ENCODE results near the gene RUNDC1. TPM values are rescaled to one million over a fixed set of nuclear protein-coding genes. Genes with fewer than 3 reads are reported as not detected.
A peak's percentile ranks its signal among the peaks of the same experiment; 100 is the strongest.

Gene RUNDC1
- total RNA-seq, 1 experiment from 2014 or later = 11.2 TPM

GRCh38 chr17:43025290-43025657 is 44.9 kb downstream of the RUNDC1 start:
- TF ChIP-seq POLR2AphosphoS5 (IDR thresholded peaks at IDR 0.05; ENCODE audit: low read depth, low read length) (no peak), CTCF (IDR thresholded peaks at IDR 0.05) (no peak), TCF7L2 (IDR thresholded peaks at IDR 0.05; ENCODE audit: low read depth, low read length) (no peak), SIN3A (IDR thresholded peaks at IDR 0.05; ENCODE audit: borderline replicate concordance, insufficient read depth, low read depth, low read length) (no peak)
- TF ChIP-seq, protein P1, sequence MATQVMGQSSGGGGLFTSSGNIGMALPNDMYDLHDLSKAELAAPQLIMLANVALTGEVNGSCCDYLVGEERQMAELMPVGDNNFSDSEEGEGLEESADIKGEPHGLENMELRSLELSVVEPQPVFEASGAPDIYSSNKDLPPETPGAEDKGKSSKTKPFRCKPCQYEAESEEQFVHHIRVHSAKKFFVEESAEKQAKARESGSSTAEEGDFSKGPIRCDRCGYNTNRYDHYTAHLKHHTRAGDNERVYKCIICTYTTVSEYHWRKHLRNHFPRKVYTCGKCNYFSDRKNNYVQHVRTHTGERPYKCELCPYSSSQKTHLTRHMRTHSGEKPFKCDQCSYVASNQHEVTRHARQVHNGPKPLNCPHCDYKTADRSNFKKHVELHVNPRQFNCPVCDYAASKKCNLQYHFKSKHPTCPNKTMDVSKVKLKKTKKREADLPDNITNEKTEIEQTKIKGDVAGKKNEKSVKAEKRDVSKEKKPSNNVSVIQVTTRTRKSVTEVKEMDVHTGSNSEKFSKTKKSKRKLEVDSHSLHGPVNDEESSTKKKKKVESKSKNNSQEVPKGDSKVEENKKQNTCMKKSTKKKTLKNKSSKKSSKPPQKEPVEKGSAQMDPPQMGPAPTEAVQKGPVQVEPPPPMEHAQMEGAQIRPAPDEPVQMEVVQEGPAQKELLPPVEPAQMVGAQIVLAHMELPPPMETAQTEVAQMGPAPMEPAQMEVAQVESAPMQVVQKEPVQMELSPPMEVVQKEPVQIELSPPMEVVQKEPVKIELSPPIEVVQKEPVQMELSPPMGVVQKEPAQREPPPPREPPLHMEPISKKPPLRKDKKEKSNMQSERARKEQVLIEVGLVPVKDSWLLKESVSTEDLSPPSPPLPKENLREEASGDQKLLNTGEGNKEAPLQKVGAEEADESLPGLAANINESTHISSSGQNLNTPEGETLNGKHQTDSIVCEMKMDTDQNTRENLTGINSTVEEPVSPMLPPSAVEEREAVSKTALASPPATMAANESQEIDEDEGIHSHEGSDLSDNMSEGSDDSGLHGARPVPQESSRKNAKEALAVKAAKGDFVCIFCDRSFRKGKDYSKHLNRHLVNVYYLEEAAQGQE (IDR thresholded peaks at IDR 0.05; ENCODE audit: insufficient read depth in 1 of 2, low read depth in 2 of 2, low read length in 1 of 2) = no peak
- in situ Hi-C loops (cut with HindIII; ENCODE audit: low pct_unique_long_range_greater_than_20kb, low sequenced_read_pairs) = no loop called here
- ChIA-PET POLR2A (no interaction called here), CTCF (no interaction called here)
- H3K27ac ChIP-seq (ENCODE audit: low read length) = no peak overlapping the region
- H3K36me3 ChIP-seq (ENCODE audit: control insufficient read depth, insufficient read depth, low read length) = no peaks in the 10 kb centered on the region; the same call in 1 of the 2 replicates
- ATAC-seq (no peak), DNase-seq (ENCODE audit: low read depth, low spot score) (no peak)
- H3K4me3 ChIP-seq (ENCODE audit: low read depth in 2 of 2, low read length in 2 of 2) = peak overlapping the region in 1 of 2 experiments; percentile 20; a peak in 1 of 4 replicates
- BruUV-seq (replicated peaks) = no TSS peak
- no peaks in the 10 kb centered on the region for H3K27me3 ChIP-seq (ENCODE audit: control insufficient read depth, insufficient read depth, low read length)
- no peaks in the 10 kb centered on the region for H3K9me3 ChIP-seq (ENCODE audit: control insufficient read depth, insufficient read depth, low read depth, low read length)
- intact Hi-C loops (cut with micrococcal nuclease; ENCODE audit: unreplicated experiment) = no loop called here
- peaks cover 2% of the 10 kb centered on the region for H3K4me1 ChIP-seq (ENCODE audit: control insufficient read depth, insufficient read depth, low read length)

DNA sequence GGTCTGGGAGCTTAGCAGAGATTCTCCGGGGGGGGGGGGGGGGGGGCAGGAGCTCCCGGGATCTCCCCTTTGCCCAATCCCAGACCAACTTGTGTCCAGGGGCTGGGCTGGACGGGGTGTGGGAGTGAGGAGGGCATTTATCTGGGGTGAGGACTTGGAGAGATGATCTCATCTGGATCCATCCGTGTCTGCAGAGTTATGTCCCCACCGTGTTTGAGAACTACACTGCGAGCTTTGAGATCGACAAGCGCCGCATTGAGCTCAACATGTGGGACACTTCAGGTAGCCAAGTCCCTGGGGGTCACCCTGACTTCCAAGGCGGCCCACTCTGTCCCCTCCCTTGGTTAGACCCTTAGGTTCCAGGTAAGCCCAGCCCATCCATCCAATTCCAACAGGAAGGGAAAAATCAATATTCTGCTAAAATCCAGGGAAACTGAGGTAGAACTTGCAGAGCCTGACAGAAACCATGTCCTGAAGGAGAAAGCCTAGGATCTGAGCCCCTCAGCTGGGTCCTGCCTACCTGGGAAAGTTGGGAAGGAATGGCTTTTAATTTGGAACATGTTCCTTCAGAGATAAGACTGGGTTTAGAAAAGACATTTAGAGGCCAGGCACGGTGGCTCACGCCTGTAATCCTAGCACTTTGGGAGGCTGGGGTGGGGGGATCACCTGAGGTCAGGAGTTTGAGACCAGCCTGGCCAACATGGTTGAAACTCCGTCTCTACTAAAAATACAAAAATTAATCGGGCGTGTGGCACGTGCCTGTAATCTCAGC is 45.6 kb downstream of the RUNDC1 start:
- TF ChIP-seq SIN3A (IDR thresholded peaks at IDR 0.05; ENCODE audit: borderline replicate concordance, insufficient read depth, low read depth, low read length) (no peak), CTCF (IDR thresholded peaks at IDR 0.05) (no peak), TCF7L2 (IDR thresholded peaks at IDR 0.05; ENCODE audit: low read depth, low read length) (no peak), POLR2AphosphoS5 (IDR thresholded peaks at IDR 0.05; ENCODE audit: low read depth, low read length) (no peak)
- TF ChIP-seq, protein P1 (IDR thresholded peaks at IDR 0.05; ENCODE audit: insufficient read depth in 1 of 2, low read depth in 2 of 2, low read length in 1 of 2) = no peak
- DNase-seq (ENCODE audit: low read depth, low spot score) = no peak
- H3K9me3 ChIP-seq (ENCODE audit: control insufficient read depth, insufficient read depth, low read depth, low read length) = no peaks in the 10 kb centered on the region
- CTCF ChIA-PET = no interaction called here
- no peak overlapping the region for H3K27ac ChIP-seq (ENCODE audit: low read length)
- H3K27me3 ChIP-seq (ENCODE audit: control insufficient read depth, insufficient read depth, low read length) = no peaks in the 10 kb centered on the region
- no peak for ATAC-seq
- intact Hi-C loops (cut with micrococcal nuclease; ENCODE audit: unreplicated experiment) (no loop called here), in situ Hi-C loops (cut with HindIII; ENCODE audit: low pct_unique_long_range_greater_than_20kb, low sequenced_read_pairs) (no loop called here)
- POLR2A ChIA-PET = no interaction called here
- BruUV-seq (replicated peaks) = no TSS peak
- H3K4me1 ChIP-seq (ENCODE audit: control insufficient read depth, insufficient read depth, low read length) = no peaks in the 10 kb centered on the region
- H3K36me3 ChIP-seq (ENCODE audit: control insufficient read depth, insufficient read depth, low read length) = no peaks in the 10 kb centered on the region; the same call in 1 of the 2 replicates
- peak overlapping the region in 1 of 2 experiments; percentile 20; a peak in 1 of 4 replicates for H3K4me3 ChIP-seq (ENCODE audit: low read depth in 2 of 2, low read length in 2 of 2)
